GM12801 (cell line): ENCODE results near the gene HMG20B.

Source experiments
- CTCF ChIP-seq: IDR thresholded peaks from one replicate; pipeline ENCODE4 v1.5.1; 2011; ENCODE audit warnings: control low read depth; ENCODE audit not compliant: insufficient read length; ENCODE audit errors: extremely low read depth

HMG20B gene

GRCh38 chr19:3535235-3535535 lies 37.6 kb upstream of the HMG20B start:
- no peak for TF ChIP-seq CTCF

- TF ChIP-seq CTCF = no peak
Measured at GRCh38 chr19:3535563-3535965, 37.2 kb upstream of the HMG20B start.

GRCh38 chr19:3535981-3536380 lies 36.8 kb upstream of the HMG20B start:
- no peak for TF ChIP-seq CTCF

- no peak for TF ChIP-seq CTCF
Measured at GRCh38 chr19:3536429-3537100, 36.2 kb upstream of the HMG20B start.

- no peak for TF ChIP-seq CTCF
Measured at GRCh38 chr19:3537101-3537437, 35.7 kb upstream of the HMG20B start.

- no peak for TF ChIP-seq CTCF
Measured at GRCh38 chr19:3537438-3538240, 35.1 kb upstream of the HMG20B start.

- no peak for TF ChIP-seq CTCF
Measured at GRCh38 chr19:3538258-3538929, 34.4 kb upstream of the HMG20B start.
